A549 (cell line): ENCODE results near the gene WRNIP1. TPM values are rescaled to one million over a fixed set of nuclear protein-coding genes. Genes with fewer than 3 reads are reported as not detected.

Source experiments
- ATAC-seq, 2 experiments: fragments of 200-7000 bp in 1 of 2; fragments of >200 bp in 1 of 2; cut with Nextera tagmentation in 1 of 2; cut with Tn5 transposase in 1 of 2; 3 replicates each; pipeline versions ENCODE4 v1.8.0 to v1.9.1; 2018 to 2020; ENCODE audit warnings: mild to moderate bottlenecking in 1 of 2, moderate library complexity in 1 of 2
- CTCF ChIA-PET: fragments of 300-600 bp; sonication (Branson Sonifier 250); formaldehyde crosslinking; extraction: SDS; loops from one replicate; lab custom pipeline; 2021; ENCODE audit warnings: antibody characterized with exemption, inconsistent platforms; lab: Yijun Ruan, JAX
- POLR2A ChIA-PET: fragments of 350-600 bp; formaldehyde crosslinking; extraction: SDS; loops from one replicate; lab custom pipeline; 2021; ENCODE audit warnings: antibody characterized with exemption, inconsistent platforms; lab: Yijun Ruan, JAX
- DNase-seq, 2 experiments: peaks; one replicate each; pipeline versions ENCODE4 v3.0.0 to v3.0.0-alpha.2; 2011 to 2016; ENCODE audit warnings: low read depth in 1 of 2, low spot score in 1 of 2
- FAIRE-seq: peaks from 2 replicates; lab custom pipeline; 2011; peaks lifted over from hg19 to GRCh38; lab: Jason Lieb, UNC
- H3K27ac ChIP-seq, 2 experiments: fragments of >200 bp; sonication (Bioruptor Twin); formaldehyde crosslinking; 3 replicates each; pipeline ENCODE4 v1.5.1; 2016 to 2017
- H3K4me1 ChIP-seq: fragments of >200 bp; sonication (Bioruptor Twin); formaldehyde crosslinking; 3 replicates; pipeline ENCODE4 v1.6.1; 2016
- H3K4me2 ChIP-seq: fragments of >200 bp; sonication (Bioruptor Twin); formaldehyde crosslinking; 3 replicates; pipeline ENCODE4 v1.6.1; 2016
- H3K4me3 ChIP-seq: fragments of >200 bp; sonication (Bioruptor Twin); formaldehyde crosslinking; 3 replicates; pipeline ENCODE4 v1.5.1; 2016
- H3K9me3 ChIP-seq: fragments of >200 bp; sonication (Bioruptor Twin); formaldehyde crosslinking; 3 replicates; pipeline ENCODE4 v1.6.1; 2016
- CBX8 ChIP-seq: fragments of 200-600 bp; sonication (generic); IDR thresholded peaks from 2 replicates; pipeline ENCODE4 v1.6.1; 2016
- CTCF ChIP-seq: fragments of >200 bp; sonication (Bioruptor Twin); formaldehyde crosslinking; IDR thresholded peaks from 3 replicates; pipeline ENCODE4 v1.5.1; 2016
- EHF ChIP-seq: fragments of 250-450 bp; sonication (Bioruptor Pico); IDR thresholded peaks from 2 replicates; pipeline ENCODE4 v1.5.0; 2020; ENCODE audit warnings: mild to moderate bottlenecking
- EHMT2 ChIP-seq: fragments of 200-600 bp; sonication (generic); IDR thresholded peaks from 2 replicates; pipeline ENCODE4 v1.6.1; 2016; ENCODE audit warnings: antibody characterized with exemption, low read depth, mild to moderate bottlenecking, moderate library complexity
- FOSL2 ChIP-seq, 2 experiments: fragments of 450-650 bp in 1 of 2; fragments of >200 bp in 1 of 2; sonication (Bioruptor Twin) in 1 of 2; formaldehyde crosslinking; IDR thresholded peaks; 2 replicates each; pipeline versions ENCODE4 v1.5.0 to v1.6.1; 2016 to 2020; ENCODE audit warnings: mild to moderate bottlenecking in 1 of 2, moderate library complexity in 1 of 2
- HES2 ChIP-seq: fragments of >200 bp; sonication (Bioruptor Twin); formaldehyde crosslinking; IDR thresholded peaks from 2 replicates; pipeline ENCODE4 v1.6.1; 2016
- HMGXB4 ChIP-seq: fragments of 250-450 bp; sonication (Bioruptor Pico); IDR thresholded peaks from 2 replicates; pipeline ENCODE4 v1.5.0; 2021; ENCODE audit warnings: mild to moderate bottlenecking, moderate library complexity, borderline replicate concordance
- HOXA7 ChIP-seq: fragments of 250-450 bp; sonication (Bioruptor Pico); IDR thresholded peaks from 2 replicates; pipeline ENCODE4 v1.5.0; 2020; ENCODE audit warnings: mild to moderate bottlenecking, moderate library complexity
- HOXB5 ChIP-seq: fragments of 250-450 bp; sonication (Bioruptor Pico); IDR thresholded peaks from 2 replicates; pipeline ENCODE4 v1.5.0; 2020; ENCODE audit warnings: mild to moderate bottlenecking, moderate library complexity
- JUN ChIP-seq, 2 experiments: fragments of >200 bp; sonication (Bioruptor Twin); formaldehyde crosslinking; IDR thresholded peaks; 2 replicates in 1 of 2; 3 replicates in 1 of 2; pipeline ENCODE4 v1.6.1; 2016 to 2017
- JUNB ChIP-seq: fragments of >200 bp; sonication (Bioruptor Twin); formaldehyde crosslinking; IDR thresholded peaks from 2 replicates; pipeline ENCODE4 v1.6.1; 2016
- KDM5A ChIP-seq: fragments of 200-600 bp; sonication (generic); IDR thresholded peaks from 2 replicates; pipeline ENCODE4 v1.6.1; 2016; ENCODE audit warnings: antibody characterized with exemption, mild to moderate bottlenecking
- MAFK ChIP-seq: fragments of 450-650 bp; IDR thresholded peaks from 2 replicates; pipeline ENCODE4 v1.6.1; 2014; ENCODE audit not compliant: partially characterized antibody
- MAZ ChIP-seq: fragments of 150-350 bp; IDR thresholded peaks from 2 replicates; pipeline ENCODE4 v1.6.1; 2014; ENCODE audit warnings: antibody characterized with exemption, low read depth, low read length, borderline replicate concordance
- MYC ChIP-seq: IDR thresholded peaks from 2 replicates; pipeline ENCODE4 v1.6.1; 2012; ENCODE audit warnings: mild to moderate bottlenecking, inconsistent platforms, low read length, improper control_type of control experiment, borderline replicate concordance
- RCOR1 ChIP-seq: fragments of 150-350 bp; IDR thresholded peaks from 2 replicates; pipeline ENCODE4 v1.6.1; 2014; ENCODE audit warnings: antibody characterized with exemption, low read length, low read depth
- RFX5 ChIP-seq: fragments of 450-650 bp; IDR thresholded peaks from 2 replicates; pipeline ENCODE4 v1.7.1; 2014; ENCODE audit warnings: antibody characterized with exemption, mild to moderate bottlenecking, moderate library complexity
- TFCP2L1 ChIP-seq: fragments of 250-450 bp; sonication (Bioruptor Pico); IDR thresholded peaks from 2 replicates; pipeline ENCODE4 v1.5.0; 2021; ENCODE audit warnings: mild to moderate bottlenecking
- TP53 ChIP-seq: fragments of 250-450 bp; sonication (Bioruptor Pico); IDR thresholded peaks from 2 replicates; pipeline ENCODE4 v1.5.0; 2021; ENCODE audit warnings: mild to moderate bottlenecking, moderate library complexity
- USF2 ChIP-seq: fragments of 450-650 bp; IDR thresholded peaks from 2 replicates; pipeline ENCODE4 v1.6.1; 2014; ENCODE audit warnings: antibody characterized with exemption
- ZFP36 ChIP-seq: fragments of 450-650 bp; IDR thresholded peaks from 2 replicates; pipeline ENCODE4 v1.6.1; 2014; ENCODE audit warnings: borderline replicate concordance; ENCODE audit not compliant: partially characterized antibody
- ZSCAN20 ChIP-seq: fragments of 250-450 bp; sonication (Bioruptor Pico); IDR thresholded peaks from 2 replicates; pipeline ENCODE4 v1.8.0; 2022; ENCODE audit warnings: mild to moderate bottlenecking, moderate library complexity
- WGBS: methylation state at CpG from one replicate; pipeline ENCODE4 v1.1.6; 2017; ENCODE audit errors: missing lambda C conversion rate; 5-methylcytosine and 5-hydroxymethylcytosine counted together
- polyA plus RNA-seq, 4 experiments: library from polyadenylated mRNA; depleted of rRNA in 3 of 4; stranded (reverse); fragments of >200 nt; fragmentation: RNase III in 1 of 4; extraction: RNeasy Plus Mini Kit Qiagen cat#74134 plus additional on column Dnase treatment in 1 of 4; gene quantifications; 2 replicates in 3 of 4; 3 replicates in 1 of 4; pipeline ENCODE4 v1.2.3, GENCODE V29; 2011 to 2017
- TF ChIP-seq, protein P1 (sequence below): fragments of >200 bp; sonication (Bioruptor Twin); formaldehyde crosslinking; IDR thresholded peaks from 3 replicates; pipeline ENCODE4 v1.6.1; 2016
- TF ChIP-seq, protein P2 (sequence below): fragments of 150-350 bp; IDR thresholded peaks from 2 replicates; pipeline ENCODE4 v1.6.1; 2014; ENCODE audit warnings: low read depth, mild to moderate bottlenecking, low read length
- TF ChIP-seq, protein P3 (sequence below): IDR thresholded peaks from 2 replicates; pipeline ENCODE4 v1.6.1; 2012

Gene WRNIP1
- polyA plus RNA-seq, 2 of the 4 experiments (the other 2 are of a cell fraction), result 27.7 to 32.2 TPM

DNA sequence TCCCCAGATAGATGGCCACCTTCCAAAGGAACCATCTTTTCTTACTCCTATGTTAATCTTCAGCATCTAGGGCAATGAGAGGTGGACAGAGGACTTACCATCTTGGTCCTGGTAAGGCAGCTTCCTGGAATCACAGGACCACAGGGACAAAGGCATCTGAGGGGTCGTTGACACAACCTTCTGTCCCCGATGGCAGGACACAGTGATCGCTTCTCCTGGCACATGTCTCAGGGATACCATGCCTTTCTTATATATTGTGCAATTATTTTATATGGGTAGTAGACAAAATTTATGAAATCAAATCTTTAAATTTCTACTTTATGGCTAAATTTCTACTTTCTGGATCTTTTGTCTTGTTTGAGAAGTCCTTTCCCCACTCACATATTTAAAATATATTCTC lies 56.4 kb downstream of the WRNIP1 start (continued):
- TF ChIP-seq HMGXB4 (CRISPR knock-in tag), result no peak
- no peak for TF ChIP-seq MAZ
- TF ChIP-seq, all 56 proteins: peak for 0

DNA sequence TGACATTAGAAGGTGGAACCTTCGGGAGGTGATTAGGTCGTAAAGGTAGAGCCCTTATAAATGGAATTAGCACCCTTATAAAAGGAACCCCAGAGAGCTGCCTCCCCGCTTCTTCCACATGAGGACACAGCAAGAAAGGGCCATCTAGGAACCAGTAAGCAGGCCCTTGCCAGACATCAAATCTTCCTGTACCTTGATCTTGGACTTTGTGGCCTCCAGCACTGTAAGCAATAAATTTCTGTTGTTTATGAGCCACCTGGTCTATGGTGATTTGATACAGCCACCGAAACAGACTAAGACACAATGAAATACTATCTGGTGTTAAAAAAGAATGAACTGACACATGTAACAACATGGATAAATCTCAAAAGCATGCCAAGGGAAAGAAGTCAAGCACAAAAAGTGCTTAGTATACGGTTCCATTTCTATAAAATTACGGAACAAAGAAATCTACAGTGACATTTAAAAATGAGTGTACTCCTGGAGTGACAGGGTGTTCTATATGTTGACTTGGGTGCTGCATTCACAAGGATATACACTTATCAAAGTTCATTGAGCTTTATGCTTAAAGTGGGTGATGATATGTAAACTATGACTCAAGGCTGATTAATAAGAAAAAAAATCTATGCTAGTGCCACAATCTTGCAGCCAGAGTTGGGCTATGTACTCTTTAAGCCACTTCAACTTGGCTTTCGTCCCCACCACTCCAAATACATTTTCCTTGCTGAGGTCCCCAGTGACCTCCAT lies 58.1 kb downstream of the WRNIP1 start:
- H3K4me1 ChIP-seq, result peaks cover 7% of the 10 kb centered on the region
- TF ChIP-seq MAFK, result no peak
- TF ChIP-seq CTCF, result no peak
- TF ChIP-seq KDM5A, result no peak
- no peak for TF ChIP-seq FOSL2 (IDR thresholded peaks at IDR 0.05)
- no peak for TF ChIP-seq FOSL2 (CRISPR knock-in tag; IDR thresholded peaks at IDR 0.05)
- no peak for TF ChIP-seq EHF
- TF ChIP-seq, protein P1, sequence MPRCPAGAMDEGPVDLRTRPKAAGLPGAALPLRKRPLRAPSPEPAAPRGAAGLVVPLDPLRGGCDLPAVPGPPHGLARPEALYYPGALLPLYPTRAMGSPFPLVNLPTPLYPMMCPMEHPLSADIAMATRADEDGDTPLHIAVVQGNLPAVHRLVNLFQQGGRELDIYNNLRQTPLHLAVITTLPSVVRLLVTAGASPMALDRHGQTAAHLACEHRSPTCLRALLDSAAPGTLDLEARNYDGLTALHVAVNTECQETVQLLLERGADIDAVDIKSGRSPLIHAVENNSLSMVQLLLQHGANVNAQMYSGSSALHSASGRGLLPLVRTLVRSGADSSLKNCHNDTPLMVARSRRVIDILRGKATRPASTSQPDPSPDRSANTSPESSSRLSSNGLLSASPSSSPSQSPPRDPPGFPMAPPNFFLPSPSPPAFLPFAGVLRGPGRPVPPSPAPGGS, result no peak
- TF ChIP-seq TP53 (CRISPR knock-in tag), result no peak
- TF ChIP-seq USF2, result no peak
- no peak for TF ChIP-seq RFX5
- TF ChIP-seq JUNB, result no peak
- no peak for TF ChIP-seq ZFP36
- TF ChIP-seq, all 56 proteins: peak for 0
- no peak overlapping the region for H3K4me2 ChIP-seq
- DNase-seq (no peak), ATAC-seq (no peak), FAIRE-seq (no peak)
- 90% methylated on average over 7 of the region's 7 CpGs for WGBS
- H3K9me3 ChIP-seq, result no peaks in the 10 kb centered on the region
- H3K27ac ChIP-seq, result no peak overlapping the region
- CTCF ChIA-PET, result interaction anchor here (1.4 kb wide), 1 partner anchor 32 kb away, joined by 5 read pairs; no protein-coding TSS in a partner anchor
- H3K4me3 ChIP-seq, result no peak overlapping the region
- POLR2A ChIA-PET, result no interaction called here

DNA sequence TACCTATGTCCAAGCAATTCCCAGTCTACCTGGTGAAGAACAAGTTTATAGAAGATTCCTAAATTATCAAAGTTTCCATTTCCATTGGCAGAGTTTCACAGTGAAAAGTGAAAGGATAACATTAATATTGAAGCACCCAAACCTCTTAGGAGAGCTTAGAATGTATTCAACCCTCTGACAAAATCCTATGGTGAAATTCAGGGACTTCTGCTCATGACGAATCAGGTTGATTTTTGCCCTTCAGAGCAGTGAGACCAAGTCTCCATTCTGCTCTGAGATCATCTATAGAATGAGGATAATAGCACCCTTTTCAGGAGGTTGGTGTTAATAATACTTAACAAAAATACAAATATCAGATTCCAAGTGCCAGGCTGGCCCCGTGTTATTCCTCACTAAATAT lies 60.9 kb downstream of the WRNIP1 start:
- POLR2A ChIA-PET, result no interaction called here
- ATAC-seq (no peak), FAIRE-seq (no peak), DNase-seq (no peak)
- CTCF ChIA-PET, result interaction anchor here (0.9 to 2.4 kb wide), 5 partner anchors 8 to 126 kb away, joined by 3 to 10 read pairs (median 3); partner anchors contain the start of gene SERPINB1
- no peak overlapping the region for H3K4me3 ChIP-seq
- WGBS, result 80% methylated on average over 2 of the region's 2 CpGs
- no peak overlapping the region for H3K27ac ChIP-seq
- peaks cover 6% of the 10 kb centered on the region for H3K4me1 ChIP-seq
- no peak overlapping the region for H3K4me2 ChIP-seq
- H3K9me3 ChIP-seq, result no peaks in the 10 kb centered on the region
- no peak for TF ChIP-seq TFCP2L1 (CRISPR knock-in tag)
- no peak for TF ChIP-seq HOXB5 (CRISPR knock-in tag)
- TF ChIP-seq JUN (IDR thresholded peaks at IDR 0.05), result no peak
- no peak for TF ChIP-seq HES2
- no peak for TF ChIP-seq ZSCAN20 (CRISPR knock-in tag)
- TF ChIP-seq CBX8, result no peak
- no peak for TF ChIP-seq ZFP36
- no peak for TF ChIP-seq EHMT2
- TF ChIP-seq, protein P2, sequence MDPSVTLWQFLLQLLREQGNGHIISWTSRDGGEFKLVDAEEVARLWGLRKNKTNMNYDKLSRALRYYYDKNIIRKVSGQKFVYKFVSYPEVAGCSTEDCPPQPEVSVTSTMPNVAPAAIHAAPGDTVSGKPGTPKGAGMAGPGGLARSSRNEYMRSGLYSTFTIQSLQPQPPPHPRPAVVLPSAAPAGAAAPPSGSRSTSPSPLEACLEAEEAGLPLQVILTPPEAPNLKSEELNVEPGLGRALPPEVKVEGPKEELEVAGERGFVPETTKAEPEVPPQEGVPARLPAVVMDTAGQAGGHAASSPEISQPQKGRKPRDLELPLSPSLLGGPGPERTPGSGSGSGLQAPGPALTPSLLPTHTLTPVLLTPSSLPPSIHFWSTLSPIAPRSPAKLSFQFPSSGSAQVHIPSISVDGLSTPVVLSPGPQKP, result no peak
- TF ChIP-seq HOXA7 (CRISPR knock-in tag), result no peak
- no peak for TF ChIP-seq MYC
- TF ChIP-seq, protein P3, sequence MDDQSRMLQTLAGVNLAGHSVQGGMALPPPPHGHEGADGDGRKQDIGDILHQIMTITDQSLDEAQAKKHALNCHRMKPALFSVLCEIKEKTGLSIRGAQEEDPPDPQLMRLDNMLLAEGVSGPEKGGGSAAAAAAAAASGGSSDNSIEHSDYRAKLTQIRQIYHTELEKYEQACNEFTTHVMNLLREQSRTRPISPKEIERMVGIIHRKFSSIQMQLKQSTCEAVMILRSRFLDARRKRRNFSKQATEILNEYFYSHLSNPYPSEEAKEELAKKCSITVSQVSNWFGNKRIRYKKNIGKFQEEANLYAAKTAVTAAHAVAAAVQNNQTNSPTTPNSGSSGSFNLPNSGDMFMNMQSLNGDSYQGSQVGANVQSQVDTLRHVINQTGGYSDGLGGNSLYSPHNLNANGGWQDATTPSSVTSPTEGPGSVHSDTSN, result no peak
- TF ChIP-seq RCOR1, result no peak
